Coronary artery (tissue), 2 donors: Measurements from ENCODE around the gene PLCL1.
"Not testable (repeated sequence)": the region's sequence is repeated elsewhere in the genome, so short reads cannot be mapped to it uniquely, and the experiment has no call there.

Experiments
- DNase-seq: peaks from one replicate; pipeline ENCODE4 v3.0.0-alpha.2; 2017; ENCODE audit warnings: low spot score
- H3K27ac ChIP-seq, 2 donors: fragments of 200-600 bp; sonication (generic); one replicate each; pipeline ENCODE4 v1.5.1; 2016 to 2019
- H3K4me3 ChIP-seq: fragments of 200-600 bp; sonication (generic); 2 replicates; pipeline ENCODE4 v1.5.1; 2016; ENCODE audit warnings: mild to moderate bottlenecking, moderate library complexity
- TF ChIP-seq, protein P1 (sequence below): fragments of 200-600 bp; sonication (generic); IDR thresholded peaks from one replicate; pipeline ENCODE4 v1.5.1; 2019; ENCODE audit warnings: antibody characterized with exemption

PLCL1 gene

DNA sequence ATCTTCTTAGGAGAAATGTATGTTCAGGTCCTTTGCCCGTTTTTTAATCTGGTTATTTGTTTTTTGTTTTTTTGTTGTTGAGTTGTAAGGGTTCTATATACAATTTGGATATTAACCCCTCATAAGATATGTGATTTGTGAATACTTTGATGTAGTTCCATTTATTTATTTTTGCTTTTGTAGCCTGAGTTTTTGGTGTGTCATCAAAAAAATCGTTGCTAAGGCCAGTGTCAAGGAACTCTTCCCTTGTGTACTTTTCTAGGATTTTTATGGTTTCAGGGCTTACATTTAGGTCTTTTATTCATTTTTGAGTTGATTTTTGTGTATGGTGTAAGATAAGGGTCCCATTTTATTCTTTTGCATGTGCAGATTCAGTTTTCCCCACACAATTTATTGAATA is 372.6 kb downstream of the PLCL1 start:
- no peak for DNase-seq
- TF ChIP-seq, protein P1, sequence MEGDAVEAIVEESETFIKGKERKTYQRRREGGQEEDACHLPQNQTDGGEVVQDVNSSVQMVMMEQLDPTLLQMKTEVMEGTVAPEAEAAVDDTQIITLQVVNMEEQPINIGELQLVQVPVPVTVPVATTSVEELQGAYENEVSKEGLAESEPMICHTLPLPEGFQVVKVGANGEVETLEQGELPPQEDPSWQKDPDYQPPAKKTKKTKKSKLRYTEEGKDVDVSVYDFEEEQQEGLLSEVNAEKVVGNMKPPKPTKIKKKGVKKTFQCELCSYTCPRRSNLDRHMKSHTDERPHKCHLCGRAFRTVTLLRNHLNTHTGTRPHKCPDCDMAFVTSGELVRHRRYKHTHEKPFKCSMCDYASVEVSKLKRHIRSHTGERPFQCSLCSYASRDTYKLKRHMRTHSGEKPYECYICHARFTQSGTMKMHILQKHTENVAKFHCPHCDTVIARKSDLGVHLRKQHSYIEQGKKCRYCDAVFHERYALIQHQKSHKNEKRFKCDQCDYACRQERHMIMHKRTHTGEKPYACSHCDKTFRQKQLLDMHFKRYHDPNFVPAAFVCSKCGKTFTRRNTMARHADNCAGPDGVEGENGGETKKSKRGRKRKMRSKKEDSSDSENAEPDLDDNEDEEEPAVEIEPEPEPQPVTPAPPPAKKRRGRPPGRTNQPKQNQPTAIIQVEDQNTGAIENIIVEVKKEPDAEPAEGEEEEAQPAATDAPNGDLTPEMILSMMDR, result no peak
- Histone ChIP-seq H3K27ac (no peak overlapping the region), H3K4me3 (no peak overlapping the region)

DNA sequence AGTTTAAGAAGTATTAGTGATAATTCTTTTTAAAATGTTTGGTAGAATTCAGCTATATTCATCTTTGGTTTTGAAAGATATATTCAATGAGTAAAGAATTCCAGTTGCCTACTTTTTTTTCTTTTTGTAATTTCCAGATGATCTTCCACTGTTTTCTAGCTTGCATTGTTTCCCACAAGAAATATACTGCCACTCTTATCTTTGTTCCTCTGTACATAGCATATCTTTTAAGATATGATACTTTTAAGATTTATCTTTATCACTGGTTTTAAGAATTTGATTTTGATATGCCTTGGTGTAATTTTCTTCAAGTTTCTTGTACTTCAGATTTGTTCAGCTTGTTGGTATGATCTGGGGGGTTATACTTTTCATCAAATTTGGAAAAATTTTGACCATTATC is 374.4 kb downstream of the PLCL1 start:
- no peak for DNase-seq
- no peak overlapping the region for H3K27ac ChIP-seq
- no peak overlapping the region for H3K4me3 ChIP-seq
- TF ChIP-seq, protein P1, result no peak

DNA sequence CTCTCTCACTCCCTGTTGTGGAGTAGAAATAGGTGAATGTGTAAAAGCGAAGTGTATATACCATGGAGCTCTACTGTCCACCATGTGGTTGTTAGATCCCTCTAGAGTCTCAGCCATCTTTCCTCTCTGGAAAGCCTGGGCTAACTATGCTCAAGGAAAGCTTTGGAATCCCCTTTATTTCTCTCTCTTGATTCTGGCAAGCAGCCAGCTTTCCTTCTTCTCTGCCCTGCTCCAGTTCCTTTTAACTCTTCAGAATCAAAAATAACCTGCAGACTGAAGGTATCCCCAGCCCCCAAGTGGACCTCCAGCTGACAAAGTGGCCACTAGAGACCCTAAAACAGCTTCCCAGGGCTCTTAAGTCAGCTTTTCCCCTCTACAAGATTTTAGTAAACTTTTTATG is 381.9 kb downstream of the PLCL1 start:
- no peak overlapping the region for H3K27ac ChIP-seq
- no peak overlapping the region for H3K4me3 ChIP-seq
- no peak for DNase-seq
- TF ChIP-seq, protein P1, result no peak

DNA sequence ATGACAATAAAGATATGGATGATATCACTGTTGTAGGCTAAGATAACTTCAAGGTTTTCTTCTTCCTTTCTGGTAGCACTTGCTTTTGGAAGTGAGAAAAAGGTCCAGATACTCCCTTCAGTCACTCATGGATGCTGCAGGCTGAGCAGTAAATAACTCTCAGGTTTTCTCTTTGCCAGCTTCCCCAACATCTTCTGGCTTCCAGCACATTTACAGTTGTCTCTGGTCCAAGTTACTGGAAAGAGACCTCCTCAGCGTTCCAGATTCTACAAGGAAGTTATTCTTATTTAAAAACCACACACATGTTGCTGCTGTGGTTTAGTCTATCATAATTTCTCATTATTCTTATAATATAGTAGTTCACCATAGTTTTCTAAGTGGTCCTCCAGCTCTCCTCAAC is 383.4 kb downstream of the PLCL1 start:
- Histone ChIP-seq H3K27ac (no peak overlapping the region), H3K4me3 (no peak overlapping the region)
- no peak for DNase-seq
- TF ChIP-seq, protein P1, result no peak

DNA sequence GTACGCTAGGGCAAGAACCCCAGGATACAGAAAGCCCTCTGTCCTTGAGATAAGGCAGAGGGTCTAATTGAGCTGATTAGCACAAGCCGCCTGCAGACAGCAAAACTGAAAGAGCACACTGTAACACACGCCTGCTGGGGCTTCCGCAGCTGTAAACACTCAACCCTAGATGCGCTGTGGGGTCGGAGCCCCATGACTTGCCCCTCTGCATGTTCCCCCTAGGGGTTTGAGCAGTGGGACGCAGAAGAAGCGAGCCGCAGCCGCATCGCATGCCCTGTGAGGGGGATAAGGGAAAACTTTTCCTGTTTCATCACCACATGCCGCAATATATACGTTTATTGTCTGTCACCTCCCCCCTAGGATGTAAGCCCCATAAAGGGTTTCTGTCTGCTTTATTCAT is 384.6 kb downstream of the PLCL1 start:
- Histone ChIP-seq H3K4me3 (no peak overlapping the region), H3K27ac (no peak overlapping the region)
- DNase-seq, result no peak
- TF ChIP-seq, protein P1, result no peak

DNA sequence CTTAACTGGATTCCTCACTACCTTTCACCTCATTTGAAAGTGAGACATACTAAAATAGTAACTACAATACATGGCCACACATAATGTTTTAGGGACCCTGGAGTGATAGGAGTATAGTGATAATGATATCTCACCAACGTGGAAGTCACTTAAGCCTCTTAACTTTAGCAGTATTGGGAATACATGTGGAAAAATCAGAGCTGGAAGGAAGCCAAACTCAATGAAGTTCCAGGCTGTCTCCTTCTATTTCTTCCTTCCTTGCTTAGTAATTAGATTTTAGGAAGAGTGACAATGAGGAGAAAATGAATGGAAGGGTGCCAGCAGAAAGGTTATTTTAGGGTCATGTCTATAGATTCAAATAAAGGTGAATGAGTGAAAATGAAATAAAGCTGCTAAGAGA is 387.3 kb downstream of the PLCL1 start:
- TF ChIP-seq, protein P1, result no peak
- no peak for DNase-seq
- H3K4me3 ChIP-seq, result no peak overlapping the region
- H3K27ac ChIP-seq, result no peak overlapping the region

DNA sequence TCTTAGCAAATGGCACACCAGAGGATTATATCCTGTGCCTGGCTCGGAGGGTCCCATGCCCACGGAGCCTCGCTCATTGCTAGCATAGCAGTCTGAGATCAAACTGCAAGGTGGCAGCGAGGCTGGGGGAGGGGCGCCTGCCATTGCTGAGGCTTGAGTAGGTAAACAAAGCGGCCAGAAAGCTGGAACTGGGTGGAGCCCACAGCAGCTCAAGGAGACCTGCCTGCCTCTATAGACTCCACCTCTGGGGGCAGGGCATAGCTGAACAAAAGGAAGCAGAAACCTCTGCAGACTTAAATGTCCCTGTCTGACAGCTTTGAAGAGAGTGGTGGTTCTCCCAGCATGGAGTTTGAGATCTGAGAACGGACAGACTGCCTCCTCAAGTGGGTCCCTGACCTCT is 392.2 kb downstream of the PLCL1 start:
- DNase-seq, H3K4me3 ChIP-seq, H3K27ac ChIP-seq: not testable (repeated sequence)
